A549 (cell line): ENCODE data around the gene TASOR. TPM values are rescaled to one million over a fixed set of nuclear protein-coding genes. Genes with fewer than 3 reads are reported as not detected.
A peak's percentile ranks its signal among the peaks of the same experiment; 100 is the strongest.

Experiments used
- ATAC-seq, 2 experiments: fragments of 200-7000 bp in 1 of 2; fragments of >200 bp in 1 of 2; cut with Nextera tagmentation in 1 of 2; cut with Tn5 transposase in 1 of 2; 3 replicates each; pipeline versions ENCODE4 v1.8.0 to v1.9.1; 2018 to 2020; ENCODE audit warnings: mild to moderate bottlenecking in 1 of 2, moderate library complexity in 1 of 2
- CTCF ChIA-PET: fragments of 300-600 bp; sonication (Branson Sonifier 250); formaldehyde crosslinking; extraction: SDS; loops from one replicate; lab custom pipeline; 2021; ENCODE audit warnings: antibody characterized with exemption, inconsistent platforms; lab: Yijun Ruan, JAX
- POLR2A ChIA-PET: fragments of 350-600 bp; formaldehyde crosslinking; extraction: SDS; loops from one replicate; lab custom pipeline; 2021; ENCODE audit warnings: antibody characterized with exemption, inconsistent platforms; lab: Yijun Ruan, JAX
- DNase-seq, 2 experiments: peaks; one replicate each; pipeline versions ENCODE4 v3.0.0 to v3.0.0-alpha.2; 2011 to 2016; ENCODE audit warnings: low read depth in 1 of 2, low spot score in 1 of 2
- FAIRE-seq: peaks from 2 replicates; lab custom pipeline; 2011; peaks lifted over from hg19 to GRCh38; lab: Jason Lieb, UNC
- H3K27ac ChIP-seq, 2 experiments: fragments of >200 bp; sonication (Bioruptor Twin); formaldehyde crosslinking; 3 replicates each; pipeline ENCODE4 v1.5.1; 2016 to 2017
- H3K4me1 ChIP-seq: fragments of >200 bp; sonication (Bioruptor Twin); formaldehyde crosslinking; 3 replicates; pipeline ENCODE4 v1.6.1; 2016
- H3K4me2 ChIP-seq: fragments of >200 bp; sonication (Bioruptor Twin); formaldehyde crosslinking; 3 replicates; pipeline ENCODE4 v1.6.1; 2016
- H3K4me3 ChIP-seq: fragments of >200 bp; sonication (Bioruptor Twin); formaldehyde crosslinking; 3 replicates; pipeline ENCODE4 v1.5.1; 2016
- H3K9me3 ChIP-seq: fragments of >200 bp; sonication (Bioruptor Twin); formaldehyde crosslinking; 3 replicates; pipeline ENCODE4 v1.6.1; 2016
- CEBPB ChIP-seq, 2 experiments: fragments of >200 bp in 1 of 2; sonication (Bioruptor Twin) in 1 of 2; formaldehyde crosslinking in 1 of 2; IDR thresholded peaks; 2 replicates each; pipeline ENCODE4 v1.6.1; 2012 to 2016
- EHF ChIP-seq: fragments of 250-450 bp; sonication (Bioruptor Pico); IDR thresholded peaks from 2 replicates; pipeline ENCODE4 v1.5.0; 2020; ENCODE audit warnings: mild to moderate bottlenecking
- EHMT2 ChIP-seq: fragments of 200-600 bp; sonication (generic); IDR thresholded peaks from 2 replicates; pipeline ENCODE4 v1.6.1; 2016; ENCODE audit warnings: antibody characterized with exemption, low read depth, mild to moderate bottlenecking, moderate library complexity
- EP300 ChIP-seq, 2 experiments: fragments of >200 bp; sonication (Bioruptor Twin); formaldehyde crosslinking; IDR thresholded peaks; 2 replicates in 1 of 2; 3 replicates in 1 of 2; pipeline ENCODE4 v1.6.1; 2016 to 2017
- FOXS1 ChIP-seq: fragments of 250-450 bp; sonication (Bioruptor Pico); IDR thresholded peaks from 2 replicates; pipeline ENCODE4 v1.5.0; 2020; ENCODE audit warnings: mild to moderate bottlenecking, moderate library complexity
- HOXA7 ChIP-seq: fragments of 250-450 bp; sonication (Bioruptor Pico); IDR thresholded peaks from 2 replicates; pipeline ENCODE4 v1.5.0; 2020; ENCODE audit warnings: mild to moderate bottlenecking, moderate library complexity
- HOXB5 ChIP-seq: fragments of 250-450 bp; sonication (Bioruptor Pico); IDR thresholded peaks from 2 replicates; pipeline ENCODE4 v1.5.0; 2020; ENCODE audit warnings: mild to moderate bottlenecking, moderate library complexity
- MAFK ChIP-seq: fragments of 450-650 bp; IDR thresholded peaks from 2 replicates; pipeline ENCODE4 v1.6.1; 2014; ENCODE audit not compliant: partially characterized antibody
- MAZ ChIP-seq: fragments of 150-350 bp; IDR thresholded peaks from 2 replicates; pipeline ENCODE4 v1.6.1; 2014; ENCODE audit warnings: antibody characterized with exemption, low read depth, low read length, borderline replicate concordance
- NPAS2 ChIP-seq: fragments of 250-450 bp; sonication (Bioruptor Pico); IDR thresholded peaks from 2 replicates; pipeline ENCODE4 v1.8.0; 2022; ENCODE audit warnings: mild to moderate bottlenecking, moderate library complexity, borderline replicate concordance
- POLR2A ChIP-seq: IDR thresholded peaks from 2 replicates; pipeline ENCODE4 v1.6.1; 2012; ENCODE audit warnings: mild to moderate bottlenecking, low read length
- RAD21 ChIP-seq, 2 experiments: fragments of >200 bp in 1 of 2; sonication (Bioruptor Twin) in 1 of 2; formaldehyde crosslinking in 1 of 2; IDR thresholded peaks in 1 of 2; conservative IDR thresholded peaks in 1 of 2; 2 replicates in 1 of 2; 3 replicates in 1 of 2; pipeline ENCODE4 v1.6.1; 2012 to 2018; ENCODE audit warnings: inconsistent platforms in 1 of 2
- RARB ChIP-seq: fragments of 250-450 bp; sonication (Bioruptor Pico); IDR thresholded peaks from 2 replicates; pipeline ENCODE4 v1.8.0; 2021; ENCODE audit warnings: mild to moderate bottlenecking, moderate library complexity
- SREBF2 ChIP-seq: fragments of 450-650 bp; IDR thresholded peaks from 2 replicates; pipeline ENCODE4 v1.6.1; 2014; ENCODE audit warnings: mild to moderate bottlenecking, moderate library complexity
- ZC3H11A ChIP-seq: fragments of 450-650 bp; IDR thresholded peaks from 2 replicates; pipeline ENCODE4 v1.6.1; 2014; ENCODE audit warnings: antibody characterized with exemption, mild to moderate bottlenecking
- ZFP36 ChIP-seq: fragments of 450-650 bp; IDR thresholded peaks from 2 replicates; pipeline ENCODE4 v1.6.1; 2014; ENCODE audit warnings: borderline replicate concordance; ENCODE audit not compliant: partially characterized antibody
- ZSCAN20 ChIP-seq: fragments of 250-450 bp; sonication (Bioruptor Pico); IDR thresholded peaks from 2 replicates; pipeline ENCODE4 v1.8.0; 2022; ENCODE audit warnings: mild to moderate bottlenecking, moderate library complexity
- WGBS: methylation state at CpG from one replicate; pipeline ENCODE4 v1.1.6; 2017; ENCODE audit errors: missing lambda C conversion rate; 5-methylcytosine and 5-hydroxymethylcytosine counted together
- polyA plus RNA-seq, 4 experiments: library from polyadenylated mRNA; depleted of rRNA in 3 of 4; stranded (reverse); fragments of >200 nt; fragmentation: RNase III in 1 of 4; extraction: RNeasy Plus Mini Kit Qiagen cat#74134 plus additional on column Dnase treatment in 1 of 4; gene quantifications; 2 replicates in 3 of 4; 3 replicates in 1 of 4; pipeline ENCODE4 v1.2.3, GENCODE V29; 2011 to 2017
- TF ChIP-seq, protein P1 (sequence below): fragments of >200 bp; sonication (Bioruptor Twin); formaldehyde crosslinking; IDR thresholded peaks from 3 replicates; pipeline ENCODE4 v1.5.1; 2016
- TF ChIP-seq, protein P2 (sequence below): fragments of >200 bp; sonication (Bioruptor Twin); formaldehyde crosslinking; IDR thresholded peaks from 3 replicates; pipeline ENCODE4 v1.6.1; 2016
- TF ChIP-seq, protein P3 (sequence below): fragments of >200 bp; sonication (Bioruptor Twin); formaldehyde crosslinking; IDR thresholded peaks from 2 replicates; pipeline ENCODE4 v1.6.1; 2016
- TF ChIP-seq, protein P4 (sequence below): fragments of 250-450 bp; sonication (Bioruptor Pico); IDR thresholded peaks from 2 replicates; pipeline ENCODE4 v1.5.0; 2021; ENCODE audit warnings: mild to moderate bottlenecking, moderate library complexity, borderline replicate concordance
- TF ChIP-seq, protein P5 (sequence below): fragments of 200-600 bp; sonication (generic); IDR thresholded peaks from 2 replicates; pipeline ENCODE4 v1.6.1; 2016; ENCODE audit warnings: antibody characterized with exemption, mild to moderate bottlenecking, moderate library complexity

The TASOR gene
- polyA plus RNA-seq, 2 of the 4 experiments (the other 2 are of a cell fraction) = 33.5 to 49.0 TPM

GRCh38 chr3:56654460-56654859 lies 28.6 kb downstream of the TASOR start:
- Histone ChIP-seq H3K27ac (no peak overlapping the region), H3K4me3 (no peak overlapping the region), H3K4me1 (no peaks in the 10 kb centered on the region), H3K4me2 (no peak overlapping the region), H3K9me3 (no peaks in the 10 kb centered on the region)
- no peak for DNase-seq
- 100% methylated on average over 1 of the region's 1 CpG for WGBS
- ChIA-PET POLR2A (no interaction called here), CTCF (no interaction called here)
- no peak for FAIRE-seq
- TF ChIP-seq SREBF2 = no peak
- TF ChIP-seq, protein P1, sequence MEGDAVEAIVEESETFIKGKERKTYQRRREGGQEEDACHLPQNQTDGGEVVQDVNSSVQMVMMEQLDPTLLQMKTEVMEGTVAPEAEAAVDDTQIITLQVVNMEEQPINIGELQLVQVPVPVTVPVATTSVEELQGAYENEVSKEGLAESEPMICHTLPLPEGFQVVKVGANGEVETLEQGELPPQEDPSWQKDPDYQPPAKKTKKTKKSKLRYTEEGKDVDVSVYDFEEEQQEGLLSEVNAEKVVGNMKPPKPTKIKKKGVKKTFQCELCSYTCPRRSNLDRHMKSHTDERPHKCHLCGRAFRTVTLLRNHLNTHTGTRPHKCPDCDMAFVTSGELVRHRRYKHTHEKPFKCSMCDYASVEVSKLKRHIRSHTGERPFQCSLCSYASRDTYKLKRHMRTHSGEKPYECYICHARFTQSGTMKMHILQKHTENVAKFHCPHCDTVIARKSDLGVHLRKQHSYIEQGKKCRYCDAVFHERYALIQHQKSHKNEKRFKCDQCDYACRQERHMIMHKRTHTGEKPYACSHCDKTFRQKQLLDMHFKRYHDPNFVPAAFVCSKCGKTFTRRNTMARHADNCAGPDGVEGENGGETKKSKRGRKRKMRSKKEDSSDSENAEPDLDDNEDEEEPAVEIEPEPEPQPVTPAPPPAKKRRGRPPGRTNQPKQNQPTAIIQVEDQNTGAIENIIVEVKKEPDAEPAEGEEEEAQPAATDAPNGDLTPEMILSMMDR = no peak
- TF ChIP-seq, protein P2, sequence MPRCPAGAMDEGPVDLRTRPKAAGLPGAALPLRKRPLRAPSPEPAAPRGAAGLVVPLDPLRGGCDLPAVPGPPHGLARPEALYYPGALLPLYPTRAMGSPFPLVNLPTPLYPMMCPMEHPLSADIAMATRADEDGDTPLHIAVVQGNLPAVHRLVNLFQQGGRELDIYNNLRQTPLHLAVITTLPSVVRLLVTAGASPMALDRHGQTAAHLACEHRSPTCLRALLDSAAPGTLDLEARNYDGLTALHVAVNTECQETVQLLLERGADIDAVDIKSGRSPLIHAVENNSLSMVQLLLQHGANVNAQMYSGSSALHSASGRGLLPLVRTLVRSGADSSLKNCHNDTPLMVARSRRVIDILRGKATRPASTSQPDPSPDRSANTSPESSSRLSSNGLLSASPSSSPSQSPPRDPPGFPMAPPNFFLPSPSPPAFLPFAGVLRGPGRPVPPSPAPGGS = no peak
- no peak for TF ChIP-seq RARB (CRISPR knock-in tag)
- TF ChIP-seq EHF (CRISPR knock-in tag) = no peak
- no peak for TF ChIP-seq ZSCAN20
- no peak for TF ChIP-seq POLR2A
- TF ChIP-seq NPAS2 (CRISPR knock-in tag) = no peak
- TF ChIP-seq, protein P3, sequence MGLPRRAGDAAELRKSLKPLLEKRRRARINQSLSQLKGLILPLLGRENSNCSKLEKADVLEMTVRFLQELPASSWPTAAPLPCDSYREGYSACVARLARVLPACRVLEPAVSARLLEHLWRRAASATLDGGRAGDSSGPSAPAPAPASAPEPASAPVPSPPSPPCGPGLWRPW = no peak
- no peak for TF ChIP-seq EHMT2
- TF ChIP-seq ZC3H11A = no peak
- no peak for TF ChIP-seq FOXS1 (CRISPR knock-in tag)
- no peak for TF ChIP-seq HOXA7 (CRISPR knock-in tag)
- no peak for TF ChIP-seq MAZ
- TF ChIP-seq, protein P4, sequence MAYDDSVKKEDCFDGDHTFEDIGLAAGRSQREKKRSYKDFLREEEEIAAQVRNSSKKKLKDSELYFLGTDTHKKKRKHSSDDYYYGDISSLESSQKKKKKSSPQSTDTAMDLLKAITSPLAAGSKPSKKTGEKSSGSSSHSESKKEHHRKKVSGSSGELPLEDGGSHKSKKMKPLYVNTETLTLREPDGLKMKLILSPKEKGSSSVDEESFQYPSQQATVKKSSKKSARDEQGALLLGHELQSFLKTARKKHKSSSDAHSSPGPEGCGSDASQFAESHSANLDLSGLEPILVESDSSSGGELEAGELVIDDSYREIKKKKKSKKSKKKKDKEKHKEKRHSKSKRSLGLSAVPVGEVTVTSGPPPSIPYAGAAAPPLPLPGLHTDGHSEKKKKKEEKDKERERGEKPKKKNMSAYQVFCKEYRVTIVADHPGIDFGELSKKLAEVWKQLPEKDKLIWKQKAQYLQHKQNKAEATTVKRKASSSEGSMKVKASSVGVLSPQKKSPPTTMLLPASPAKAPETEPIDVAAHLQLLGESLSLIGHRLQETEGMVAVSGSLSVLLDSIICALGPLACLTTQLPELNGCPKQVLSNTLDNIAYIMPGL (CRISPR knock-in tag) = no peak
- no peak for TF ChIP-seq RAD21 (conservative IDR thresholded peaks at IDR 0.05 in 1 of 2, IDR thresholded peaks at IDR 0.05 in 1 of 2)
- no peak for TF ChIP-seq EP300 (IDR thresholded peaks at IDR 0.05)
- no peak for ATAC-seq

- FAIRE-seq = no peak
- no peaks in the 10 kb centered on the region for H3K9me3 ChIP-seq
- H3K4me3 ChIP-seq = no peak overlapping the region
- WGBS = 81% methylated on average over 2 of the region's 2 CpGs
- TF ChIP-seq CEBPB (IDR thresholded peaks at IDR 0.05) (no peak), ZFP36 (no peak), HOXB5 (CRISPR knock-in tag) (no peak), POLR2A (no peak), MAFK (peak; percentile 64)
- TF ChIP-seq, protein P5, sequence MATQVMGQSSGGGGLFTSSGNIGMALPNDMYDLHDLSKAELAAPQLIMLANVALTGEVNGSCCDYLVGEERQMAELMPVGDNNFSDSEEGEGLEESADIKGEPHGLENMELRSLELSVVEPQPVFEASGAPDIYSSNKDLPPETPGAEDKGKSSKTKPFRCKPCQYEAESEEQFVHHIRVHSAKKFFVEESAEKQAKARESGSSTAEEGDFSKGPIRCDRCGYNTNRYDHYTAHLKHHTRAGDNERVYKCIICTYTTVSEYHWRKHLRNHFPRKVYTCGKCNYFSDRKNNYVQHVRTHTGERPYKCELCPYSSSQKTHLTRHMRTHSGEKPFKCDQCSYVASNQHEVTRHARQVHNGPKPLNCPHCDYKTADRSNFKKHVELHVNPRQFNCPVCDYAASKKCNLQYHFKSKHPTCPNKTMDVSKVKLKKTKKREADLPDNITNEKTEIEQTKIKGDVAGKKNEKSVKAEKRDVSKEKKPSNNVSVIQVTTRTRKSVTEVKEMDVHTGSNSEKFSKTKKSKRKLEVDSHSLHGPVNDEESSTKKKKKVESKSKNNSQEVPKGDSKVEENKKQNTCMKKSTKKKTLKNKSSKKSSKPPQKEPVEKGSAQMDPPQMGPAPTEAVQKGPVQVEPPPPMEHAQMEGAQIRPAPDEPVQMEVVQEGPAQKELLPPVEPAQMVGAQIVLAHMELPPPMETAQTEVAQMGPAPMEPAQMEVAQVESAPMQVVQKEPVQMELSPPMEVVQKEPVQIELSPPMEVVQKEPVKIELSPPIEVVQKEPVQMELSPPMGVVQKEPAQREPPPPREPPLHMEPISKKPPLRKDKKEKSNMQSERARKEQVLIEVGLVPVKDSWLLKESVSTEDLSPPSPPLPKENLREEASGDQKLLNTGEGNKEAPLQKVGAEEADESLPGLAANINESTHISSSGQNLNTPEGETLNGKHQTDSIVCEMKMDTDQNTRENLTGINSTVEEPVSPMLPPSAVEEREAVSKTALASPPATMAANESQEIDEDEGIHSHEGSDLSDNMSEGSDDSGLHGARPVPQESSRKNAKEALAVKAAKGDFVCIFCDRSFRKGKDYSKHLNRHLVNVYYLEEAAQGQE = no peak
- TF ChIP-seq, protein P2 = no peak
- POLR2A ChIA-PET = no interaction called here
- H3K4me1 ChIP-seq = no peaks in the 10 kb centered on the region
- CTCF ChIA-PET = no interaction called here
- H3K27ac ChIP-seq = no peak overlapping the region
- ATAC-seq = no peak
- no peak overlapping the region for H3K4me2 ChIP-seq
- DNase-seq = no peak
Measured at GRCh38 chr3:56645407-56645806, 37.7 kb downstream of the TASOR start.
